ENCODE results near the gene BNIP5.
"Not testable (repeated sequence)": the region's sequence is repeated elsewhere in the genome, so short reads cannot be mapped to it uniquely, and the experiment has no call there.

The BNIP5 gene

DNA sequence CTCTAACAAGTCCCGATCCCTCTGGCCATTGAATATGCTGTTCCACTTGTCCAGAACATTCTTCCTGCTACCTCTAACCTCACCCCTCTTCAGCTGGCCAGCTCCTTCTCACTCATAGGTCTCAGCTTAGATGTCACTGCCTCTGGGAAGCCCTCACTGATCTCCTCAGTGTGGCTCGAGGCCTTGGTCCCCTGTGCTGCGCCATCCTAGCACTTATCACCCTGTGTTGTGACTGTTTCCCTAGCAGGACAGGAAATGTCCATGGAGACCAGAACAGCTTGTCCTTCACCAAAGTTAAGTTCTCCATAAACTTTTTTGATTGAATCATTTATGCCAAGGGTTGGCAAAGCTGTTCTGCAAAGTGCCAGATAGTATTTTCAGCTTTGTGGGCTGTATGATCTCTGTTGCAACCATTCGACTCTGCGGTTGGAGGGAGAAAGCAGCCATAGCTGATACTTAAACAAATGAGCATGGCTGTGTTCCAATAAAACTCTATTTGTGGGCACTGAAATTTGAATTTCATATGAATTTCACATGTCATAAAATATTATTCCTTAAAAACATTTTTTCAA, 6.5 kb upstream of the BNIP5 start:
- DNase-seq (ENCODE audit: low read depth), result no peak

- DNase-seq (ENCODE audit: low read depth), result no peak
Measured at GRCh38 chr6:36340618-36341454, 4.1 kb upstream of the BNIP5 start.

- no peak for DNase-seq (ENCODE audit: low read depth)
Measured at GRCh38 chr6:36340306-36340617, 3.6 kb upstream of the BNIP5 start.

DNA sequence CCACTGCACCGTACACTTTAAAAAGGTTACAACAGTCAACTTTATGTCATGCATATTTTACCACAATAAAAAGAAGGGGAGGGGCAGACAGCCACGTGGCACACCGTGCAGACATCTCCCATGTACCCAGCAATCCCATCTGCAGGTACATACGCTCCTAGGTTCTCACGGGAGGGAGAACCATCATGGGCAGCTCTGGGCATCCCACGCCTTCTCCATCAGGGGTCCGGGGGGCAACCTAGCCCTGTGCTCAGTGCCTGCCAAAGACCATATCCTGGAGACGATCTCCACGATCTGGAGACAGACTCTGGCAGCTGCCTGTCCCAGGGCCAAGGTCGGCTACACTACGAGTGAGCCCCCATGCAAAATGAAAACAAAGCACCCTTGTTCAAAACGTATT, 2.5 kb upstream of the BNIP5 start:
- DNase-seq (ENCODE audit: low read depth), result no peak

DNA sequence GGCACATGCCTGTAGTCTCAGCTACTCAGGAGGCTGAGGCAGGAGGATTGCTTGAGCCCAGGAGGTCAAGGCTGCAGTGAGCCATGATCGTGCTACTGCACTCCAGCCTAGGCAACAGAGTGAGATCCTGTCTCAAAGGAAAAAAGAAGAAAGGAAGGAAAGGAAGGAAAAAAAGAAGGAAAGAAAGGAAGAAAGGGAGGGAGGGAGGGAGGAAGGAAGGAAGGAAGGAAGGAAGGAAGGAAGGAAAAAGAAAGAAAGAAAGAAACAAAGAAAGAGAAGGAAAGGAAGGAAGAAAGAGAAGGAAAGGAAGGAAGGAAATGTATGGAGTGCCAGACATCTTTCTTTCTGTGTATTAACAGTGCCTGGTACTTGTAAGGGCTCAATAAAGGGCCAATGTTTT, 1.5 kb upstream of the BNIP5 start:
- not testable (repeated sequence) for DNase-seq (ENCODE audit: low read depth)

- no peak for DNase-seq (ENCODE audit: low read depth)
Measured at GRCh38 chr6:36337814-36338213, 1.1 kb upstream of the BNIP5 start.

DNA sequence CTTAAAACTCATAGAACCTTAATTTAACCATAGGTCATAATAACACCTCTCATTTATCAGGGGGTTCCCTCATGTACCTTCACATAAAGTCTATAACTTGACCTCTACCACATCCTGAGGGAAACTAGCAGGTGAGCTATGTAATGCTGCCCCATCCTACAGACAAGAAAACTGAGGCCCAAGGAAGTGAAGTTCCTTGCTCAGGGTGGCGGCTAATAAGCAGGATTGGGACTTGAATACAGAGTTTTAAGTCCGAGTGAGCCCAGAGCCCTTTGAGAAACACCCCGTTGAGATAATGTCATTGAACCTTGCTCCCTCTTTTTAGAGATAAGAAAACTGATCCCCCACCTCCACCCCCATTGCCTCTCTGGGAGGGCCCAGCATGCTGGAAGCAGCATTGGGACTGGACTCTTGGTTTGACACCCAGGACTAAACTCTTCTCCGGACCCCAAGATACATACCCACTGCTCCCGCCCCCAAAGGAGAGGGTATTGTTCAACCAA, 429 bp downstream of the BNIP5 start:
- DNase-seq (ENCODE audit: low read depth), result no peak

DNA sequence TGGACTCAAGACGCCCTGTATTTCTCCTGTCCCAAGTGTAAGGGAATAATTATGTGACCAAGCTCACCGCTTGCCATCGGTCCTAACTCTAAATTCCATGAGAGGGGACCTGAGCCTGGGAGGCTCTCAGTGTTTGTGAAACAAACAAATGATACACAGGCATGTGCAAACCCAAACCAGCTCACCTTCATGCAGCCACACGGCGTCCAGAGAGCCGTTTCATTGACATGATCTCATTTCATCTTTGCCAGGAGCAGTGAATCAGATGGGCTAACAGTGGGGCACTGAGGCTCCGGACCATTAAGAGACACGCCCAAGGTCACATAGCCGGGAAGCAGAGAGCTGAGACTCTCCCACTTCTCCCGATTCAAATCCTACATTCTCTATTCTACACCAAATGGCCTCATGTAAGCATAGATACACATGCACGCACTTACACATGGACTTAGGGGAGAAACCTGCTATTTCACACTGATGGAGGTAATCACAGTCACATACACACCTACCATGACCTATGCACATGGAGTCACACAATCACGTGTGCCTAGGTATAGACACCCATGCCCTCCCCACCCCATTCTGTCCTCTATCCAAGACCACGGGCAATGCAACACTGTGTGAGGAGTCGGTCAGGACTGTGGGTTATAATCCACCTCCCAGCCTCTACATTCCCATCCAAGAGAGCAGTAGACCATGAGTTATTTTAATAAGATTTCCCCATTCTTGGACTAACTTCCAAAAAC, 1.1 kb downstream of the BNIP5 start:
- DNase-seq (ENCODE audit: low read depth), result no peak

DNA sequence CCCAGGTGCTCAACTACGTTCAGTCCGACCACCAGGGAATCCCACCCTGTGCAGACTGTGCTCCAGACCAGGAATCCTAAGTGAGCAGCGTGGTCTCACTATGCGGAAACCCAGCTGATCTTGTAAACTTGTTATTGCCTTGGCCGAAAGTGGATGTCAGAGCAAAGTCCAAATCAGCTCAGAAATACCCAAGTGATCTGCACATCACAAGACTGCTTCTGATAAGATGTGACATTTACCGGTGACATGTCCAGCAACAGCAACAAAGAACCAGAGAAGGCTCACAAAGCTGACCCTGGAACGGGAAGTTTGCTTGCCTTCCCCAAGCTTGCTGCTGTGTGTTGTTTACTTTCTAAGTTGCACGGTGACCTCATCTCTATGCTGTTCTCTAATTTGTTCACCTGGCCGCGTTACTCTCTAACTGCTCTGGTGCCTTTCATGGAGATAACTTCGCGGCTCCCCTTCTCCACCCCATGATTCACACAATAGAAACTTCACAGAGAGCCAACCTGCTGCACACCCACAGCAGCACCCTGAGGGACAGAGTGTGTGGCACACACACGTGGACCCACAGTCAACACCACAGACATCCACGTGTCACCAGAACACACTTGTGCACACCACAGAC, 1.7 kb downstream of the BNIP5 start:
- no peak for DNase-seq (ENCODE audit: low read depth)

GRCh38 chr6:36333931-36334725, 2.6 kb downstream of the BNIP5 start:
- no peak for DNase-seq (ENCODE audit: low read depth)

DNA sequence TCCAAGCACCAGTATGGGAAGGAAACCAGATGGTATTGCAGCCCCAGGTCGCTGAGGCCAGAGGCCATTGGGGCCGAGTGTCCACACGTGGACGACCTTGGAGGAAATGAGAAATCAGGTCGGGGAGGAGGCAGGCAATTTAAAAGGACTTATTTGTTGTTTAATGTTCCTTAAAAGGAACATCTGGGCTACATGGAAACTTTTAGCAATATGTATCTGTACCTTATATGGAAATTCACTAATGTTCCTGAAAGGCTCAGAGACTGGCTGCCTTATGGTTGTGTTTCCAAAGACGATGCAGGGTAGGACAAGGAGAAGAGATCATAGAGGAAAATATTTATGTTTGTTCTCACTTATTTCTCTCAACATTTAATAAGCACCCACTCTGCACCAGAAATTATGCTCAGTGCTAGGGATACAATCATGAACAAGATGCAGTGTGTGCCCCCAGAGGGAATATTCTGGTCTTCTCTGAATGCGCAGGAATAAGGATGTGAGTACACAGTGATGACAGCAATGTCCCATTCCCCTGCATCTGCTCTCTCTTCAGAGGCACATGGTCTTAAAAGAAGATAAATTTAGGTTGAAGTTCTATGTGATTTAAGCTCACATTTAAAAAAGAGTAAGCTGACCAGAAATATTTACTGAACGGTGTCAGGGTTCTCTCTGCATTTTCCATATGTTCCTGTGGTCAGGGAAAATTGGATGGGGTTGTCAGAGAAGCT, 3.4 kb downstream of the BNIP5 start:
- DNase-seq (ENCODE audit: low read depth), result no peak

DNA sequence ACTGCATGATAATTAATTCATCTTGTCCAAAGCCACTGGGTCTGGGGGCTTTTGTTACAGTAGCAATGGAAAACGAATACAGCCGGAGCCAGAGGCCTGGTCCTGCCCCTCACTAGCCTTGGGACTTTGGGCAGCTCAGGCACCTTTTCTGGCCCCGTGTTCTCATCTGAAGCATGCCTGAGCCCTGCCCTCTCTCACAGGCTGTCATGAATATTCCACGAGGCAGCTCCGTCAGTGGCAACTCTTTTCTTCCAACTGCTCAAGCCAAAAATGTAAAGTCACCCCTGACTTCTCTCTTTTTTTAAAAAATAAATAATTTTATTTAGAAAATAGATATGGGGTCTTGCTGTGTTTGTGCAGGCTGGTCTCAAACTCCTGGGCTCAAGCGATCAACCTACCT, 5.3 kb downstream of the BNIP5 start:
- DNase-seq (ENCODE audit: low read depth), result no peak

GRCh38 chr6:36330366-36330765, 6.3 kb downstream of the BNIP5 start:
- DNase-seq (ENCODE audit: low read depth), result no peak

DNA sequence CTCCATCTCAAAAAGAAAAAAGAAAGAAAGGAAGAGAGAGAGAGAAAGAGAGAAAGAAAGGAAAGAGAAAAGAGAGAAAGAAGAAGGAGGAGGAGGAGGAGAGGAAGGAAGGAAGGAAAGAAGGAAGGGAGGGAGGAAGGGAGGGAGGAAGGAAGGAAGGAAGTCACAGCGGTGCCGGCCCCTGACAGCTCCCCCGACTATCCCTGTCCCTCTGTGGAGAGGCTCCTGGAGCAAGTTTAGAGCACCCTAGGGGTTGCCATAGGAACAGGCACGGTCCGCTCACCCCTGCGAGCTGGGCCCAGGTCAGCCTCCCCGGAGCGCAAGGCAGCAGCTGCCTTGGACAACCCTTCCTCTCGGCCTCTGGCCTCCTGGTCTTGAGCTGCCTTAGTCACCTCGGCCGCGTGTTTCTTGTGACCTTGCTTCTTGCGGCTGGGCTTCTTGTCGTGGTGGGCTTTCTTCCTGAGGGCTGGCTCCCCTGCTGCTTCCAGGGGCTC, 6.8 kb downstream of the BNIP5 start:
- no peak for DNase-seq (ENCODE audit: low read depth)

GRCh38 chr6:36328600-36328999, 8.1 kb downstream of the BNIP5 start:
- DNase-seq (ENCODE audit: low read depth), result no peak

DNA sequence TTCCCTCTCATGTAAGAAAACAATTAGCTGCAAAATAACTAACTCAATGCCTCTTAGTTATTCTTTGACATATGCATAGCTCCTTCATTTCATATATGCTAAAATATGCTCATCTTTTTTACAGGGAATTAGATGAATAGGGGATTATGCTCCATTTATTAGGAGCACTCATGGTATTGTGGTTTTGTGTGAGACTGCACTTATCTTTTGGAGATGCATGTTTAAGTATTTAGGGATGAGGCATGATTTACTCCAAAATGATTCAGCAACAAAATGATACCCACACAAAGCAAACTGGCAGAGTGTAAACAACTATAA, 8.8 kb downstream of the BNIP5 start:
- no peak for DNase-seq (ENCODE audit: low read depth)

DNA sequence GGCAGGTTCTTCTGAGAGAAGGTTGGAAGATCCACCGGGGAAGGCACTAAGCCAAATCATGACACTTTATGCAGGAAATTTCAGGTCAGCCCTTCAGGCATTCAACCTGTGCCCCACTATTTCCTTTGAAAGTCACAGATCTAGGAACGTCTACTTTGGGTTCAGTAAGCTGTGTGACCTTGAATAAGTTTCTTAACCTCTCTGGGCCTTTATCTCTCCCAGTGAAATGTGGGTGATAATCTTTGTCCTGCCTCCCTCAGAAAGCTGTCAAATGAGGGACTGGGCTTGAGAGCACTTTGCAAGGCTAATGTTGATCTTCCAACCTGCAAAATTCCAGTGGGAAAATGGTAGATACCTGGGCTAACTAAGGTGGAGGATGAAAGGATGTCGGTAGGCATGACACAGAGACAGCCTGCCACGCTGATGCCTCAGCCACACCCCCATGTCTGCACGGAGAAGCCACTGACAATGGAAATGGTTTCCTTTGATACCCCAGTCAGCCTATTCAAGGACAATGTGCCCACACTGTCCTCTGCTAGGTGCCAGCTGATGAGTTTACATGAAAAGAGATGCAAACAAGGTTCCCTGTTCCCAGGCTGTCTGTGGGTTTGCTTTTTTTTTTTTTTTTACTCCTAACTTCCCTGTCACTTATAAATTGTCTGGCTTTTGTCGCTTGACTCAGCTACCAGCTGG, 9.3 kb downstream of the BNIP5 start:
- DNase-seq (ENCODE audit: low read depth), result no peak

- no peak for DNase-seq (ENCODE audit: low read depth)
Measured at GRCh38 chr6:36326356-36326995, 10.2 kb downstream of the BNIP5 start.

GRCh38 chr6:36324715-36325114, 12.0 kb downstream of the BNIP5 start:
- DNase-seq (ENCODE audit: low read depth), result no peak

GRCh38 chr6:36324191-36324590, 12.5 kb downstream of the BNIP5 start:
- no peak for DNase-seq (ENCODE audit: low read depth)
